Stimulated activated naive CD8-positive, alpha-beta T cell treated with anti-CD3 and anti-CD28 coated beads, Interleukin-15, Interleukin-2, amounts not matched to agents 100 ng/mL and 50 ng/mL, for 24 hours (primary cell): ENCODE measurements around the gene CPA4.
"Not testable (repeated sequence)": the region's sequence is repeated elsewhere in the genome, so short reads cannot be mapped to it uniquely, and the experiment has no call there.

Experiments
- H3K27ac Mint-ChIP-seq: one replicate; pipeline ENCODE4 v1.8.0; 2021; ENCODE audit warnings: mild to moderate bottlenecking, mixed read lengths
- H3K27me3 Mint-ChIP-seq: one replicate; pipeline ENCODE4 v1.8.0; 2021; ENCODE audit warnings: mixed read lengths
- H3K36me3 Mint-ChIP-seq: one replicate; pipeline ENCODE4 v1.8.0; 2021; ENCODE audit warnings: low read depth, mixed read lengths
- H3K4me1 Mint-ChIP-seq: one replicate; pipeline ENCODE4 v1.8.0; 2021; ENCODE audit warnings: low read depth, mixed read lengths
- H3K4me3 Mint-ChIP-seq: one replicate; pipeline ENCODE4 v1.8.0; 2021; ENCODE audit warnings: mild to moderate bottlenecking, mixed read lengths
- H3K9me3 Mint-ChIP-seq: one replicate; pipeline ENCODE4 v1.8.0; 2021; ENCODE audit warnings: mixed read lengths

CPA4 gene, protein sequence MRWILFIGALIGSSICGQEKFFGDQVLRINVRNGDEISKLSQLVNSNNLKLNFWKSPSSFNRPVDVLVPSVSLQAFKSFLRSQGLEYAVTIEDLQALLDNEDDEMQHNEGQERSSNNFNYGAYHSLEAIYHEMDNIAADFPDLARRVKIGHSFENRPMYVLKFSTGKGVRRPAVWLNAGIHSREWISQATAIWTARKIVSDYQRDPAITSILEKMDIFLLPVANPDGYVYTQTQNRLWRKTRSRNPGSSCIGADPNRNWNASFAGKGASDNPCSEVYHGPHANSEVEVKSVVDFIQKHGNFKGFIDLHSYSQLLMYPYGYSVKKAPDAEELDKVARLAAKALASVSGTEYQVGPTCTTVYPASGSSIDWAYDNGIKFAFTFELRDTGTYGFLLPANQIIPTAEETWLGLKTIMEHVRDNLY

DNA sequence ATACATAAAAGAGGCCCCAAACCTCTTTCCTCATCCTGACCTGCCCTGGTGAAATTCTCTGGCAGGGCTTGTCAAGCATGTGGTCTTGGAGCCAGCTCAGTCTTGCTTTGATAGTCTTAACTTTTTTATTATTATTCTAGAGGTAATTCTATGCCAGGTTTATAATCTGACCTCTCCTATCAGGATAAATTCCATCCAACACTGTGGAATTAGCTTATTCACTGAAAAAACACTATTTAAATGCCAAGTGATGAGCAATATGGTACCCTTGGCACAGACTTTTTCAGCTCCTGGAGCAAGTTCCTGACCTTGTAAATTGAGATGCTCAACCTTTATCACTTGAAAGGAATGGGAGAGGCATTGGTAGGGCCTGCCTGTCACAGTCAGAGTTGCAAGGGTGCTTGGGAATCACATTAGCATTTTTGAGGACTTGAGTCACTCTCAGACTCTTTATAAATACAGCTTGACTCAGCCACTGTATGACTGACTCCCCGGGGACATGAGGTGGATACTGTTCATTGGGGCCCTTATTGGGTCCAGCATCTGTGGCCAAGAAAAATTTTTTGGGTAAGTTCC is at the start of gene CPA4:
Gene CPA4, plus strand, starts transcription at position 480 of the 576 bp plus-strand sequence. Its CDS starts 20 bp downstream, at position 500.
- peaks cover 3% of the 10 kb centered on the region for H3K27me3 Mint-ChIP-seq
- H3K4me1 Mint-ChIP-seq = no peaks in the 10 kb centered on the region
- H3K36me3 Mint-ChIP-seq = no peaks in the 10 kb centered on the region
- no peak within 1 kb of the TSS for H3K27ac Mint-ChIP-seq
- H3K9me3 Mint-ChIP-seq = no peaks in the 10 kb centered on the region
- no peak within 1 kb of the TSS for H3K4me3 Mint-ChIP-seq

DNA sequence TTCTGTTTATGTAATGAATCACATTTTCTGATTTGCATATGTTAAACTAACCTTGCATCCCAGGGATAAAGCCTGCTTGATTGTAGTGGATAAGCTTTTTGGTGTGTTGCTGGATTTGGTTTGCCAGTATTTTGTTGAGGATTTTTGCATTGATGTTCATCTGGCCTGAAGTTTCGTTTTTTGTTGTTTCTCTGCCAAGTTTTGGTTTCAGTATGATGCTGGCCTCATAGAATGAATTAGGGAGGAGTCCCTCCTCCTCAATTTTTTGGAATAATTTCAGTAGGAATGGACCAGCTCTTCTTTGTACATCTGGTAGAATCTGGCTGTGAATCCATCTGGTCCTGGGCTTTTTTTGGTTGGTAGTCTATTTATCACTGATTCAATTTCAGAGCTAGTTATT is 49.5 kb upstream of the CPA4 start:
- not testable (repeated sequence) for H3K27me3 Mint-ChIP-seq, H3K4me3 Mint-ChIP-seq, H3K27ac Mint-ChIP-seq, H3K9me3 Mint-ChIP-seq, H3K36me3 Mint-ChIP-seq
- peaks cover 10% of the 10 kb centered on the region for H3K4me1 Mint-ChIP-seq

GRCh38 chr7:130246491-130246890 is 46.5 kb upstream of the CPA4 start:
- not testable (repeated sequence) for H3K27ac Mint-ChIP-seq, H3K36me3 Mint-ChIP-seq, H3K4me3 Mint-ChIP-seq, H3K27me3 Mint-ChIP-seq, H3K9me3 Mint-ChIP-seq
- peaks cover 10% of the 10 kb centered on the region for H3K4me1 Mint-ChIP-seq

GRCh38 chr7:130248842-130249241 is 44.1 kb upstream of the CPA4 start:
- H3K9me3 Mint-ChIP-seq, H3K4me1 Mint-ChIP-seq, H3K4me3 Mint-ChIP-seq, H3K27ac Mint-ChIP-seq, H3K27me3 Mint-ChIP-seq, H3K36me3 Mint-ChIP-seq: not testable (repeated sequence)

DNA sequence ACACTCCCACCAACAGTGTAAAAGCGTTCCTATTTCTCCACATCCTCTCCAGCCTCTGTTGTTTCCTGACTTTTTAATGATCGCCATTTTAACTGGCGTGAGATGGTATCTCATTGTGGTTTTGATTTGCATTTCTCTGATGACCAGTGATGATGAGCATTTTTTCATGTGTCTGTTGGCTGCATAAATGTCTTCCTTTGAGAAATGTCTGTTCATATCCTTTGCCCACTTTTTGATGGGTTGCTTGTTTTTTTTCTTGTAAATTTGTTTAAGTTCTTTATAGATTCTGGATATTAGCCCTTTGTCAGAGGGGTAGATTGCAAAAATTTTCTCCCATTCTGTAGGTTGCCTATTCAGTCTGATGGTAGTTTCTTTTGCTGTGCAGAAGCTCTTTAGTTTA is 43.3 kb upstream of the CPA4 start:
- H3K27me3 Mint-ChIP-seq, H3K4me3 Mint-ChIP-seq, H3K4me1 Mint-ChIP-seq, H3K9me3 Mint-ChIP-seq, H3K36me3 Mint-ChIP-seq, H3K27ac Mint-ChIP-seq: not testable (repeated sequence)

- Mint-ChIP-seq H3K27me3 (peaks cover 12% of the 10 kb centered on the region), H3K36me3 (peaks cover 7% of the 10 kb centered on the region), H3K4me3 (no peak overlapping the region), H3K4me1 (no peaks in the 10 kb centered on the region), H3K27ac (no peak overlapping the region), H3K9me3 (peaks cover 9% of the 10 kb centered on the region)
These were observed 38.4 kb upstream of the CPA4 start for GRCh38 chr7:130254555-130254954.

DNA sequence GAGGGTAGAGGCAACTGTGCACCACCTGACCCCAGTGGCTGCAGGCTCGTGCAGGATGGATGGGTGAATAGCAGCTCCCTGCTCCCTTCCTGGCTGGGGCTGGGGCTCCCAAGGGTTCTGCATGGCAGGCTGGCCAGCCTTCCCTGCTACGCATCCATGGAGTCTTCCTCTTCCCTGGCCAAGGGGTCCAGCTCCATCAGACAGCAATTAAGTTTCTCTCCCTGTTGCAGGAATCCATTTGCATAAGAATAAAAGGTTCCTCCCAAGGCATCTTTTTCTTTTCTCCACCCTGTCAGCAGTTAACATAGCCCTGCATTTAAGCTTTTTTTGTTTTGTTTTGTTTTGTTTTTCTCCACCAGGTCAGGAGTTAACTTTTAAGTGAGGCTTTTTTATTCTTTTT is 36.3 kb upstream of the CPA4 start:
- peaks cover 12% of the 10 kb centered on the region for H3K27me3 Mint-ChIP-seq
- peaks cover 7% of the 10 kb centered on the region for H3K36me3 Mint-ChIP-seq
- H3K27ac Mint-ChIP-seq = no peak overlapping the region
- H3K4me3 Mint-ChIP-seq = no peak overlapping the region
- peaks cover 9% of the 10 kb centered on the region for H3K9me3 Mint-ChIP-seq
- no peaks in the 10 kb centered on the region for H3K4me1 Mint-ChIP-seq

- Mint-ChIP-seq H3K4me1 (no peaks in the 10 kb centered on the region), H3K27me3 (peaks cover 9% of the 10 kb centered on the region), H3K4me3 (no peak overlapping the region), H3K27ac (no peak overlapping the region), H3K36me3 (peaks cover 5% of the 10 kb centered on the region), H3K9me3 (peaks cover 5% of the 10 kb centered on the region)
These were observed 34.4 kb upstream of the CPA4 start for GRCh38 chr7:130258494-130259078.

DNA sequence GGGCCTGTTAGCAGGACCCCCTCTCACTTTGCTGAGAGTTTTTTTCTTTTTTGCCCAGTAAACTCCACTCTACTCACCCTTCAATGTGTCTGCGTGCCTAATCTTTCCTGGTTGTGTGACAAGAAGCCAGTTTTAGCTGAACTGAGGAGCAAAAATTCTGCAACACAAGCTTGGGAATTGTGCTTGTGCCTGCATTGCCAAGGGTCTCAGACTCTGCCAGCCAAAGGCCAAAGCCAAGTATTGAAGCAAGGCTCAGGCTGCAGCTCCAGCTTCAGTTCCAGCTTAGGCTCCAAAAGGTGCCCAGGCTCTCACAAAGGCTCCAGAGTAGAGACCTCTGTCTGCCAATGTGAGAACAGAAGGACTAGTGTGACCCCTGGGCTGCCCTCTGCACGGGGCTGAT is 30.5 kb upstream of the CPA4 start:
- H3K27me3 Mint-ChIP-seq = no peaks in the 10 kb centered on the region
- no peaks in the 10 kb centered on the region for H3K9me3 Mint-ChIP-seq
- no peaks in the 10 kb centered on the region for H3K4me1 Mint-ChIP-seq

GRCh38 chr7:130263130-130263529 is 29.8 kb upstream of the CPA4 start:
- Mint-ChIP-seq H3K4me1 (no peaks in the 10 kb centered on the region), H3K27ac (no peak overlapping the region), H3K4me3 (no peak overlapping the region), H3K9me3 (no peaks in the 10 kb centered on the region), H3K27me3 (no peaks in the 10 kb centered on the region), H3K36me3 (peaks cover 3% of the 10 kb centered on the region)

More for the DNA sequence above, 30.5 kb upstream of the CPA4 start:
- Mint-ChIP-seq H3K4me3 (no peak overlapping the region), H3K27ac (no peak overlapping the region), H3K36me3 (peaks cover 3% of the 10 kb centered on the region)

GRCh38 chr7:130266258-130266960 is 26.6 kb upstream of the CPA4 start, which contains the start of gene CPA2:
CPA2 (plus strand) TSS chr7:130266863; CDS start chr7:130266882, 19 bp downstream.
- Mint-ChIP-seq H3K4me1 (no peaks in the 10 kb centered on the region), H3K27ac (no peak within 1 kb of the TSS), H3K4me3 (no peak within 1 kb of the TSS), H3K27me3 (no peaks in the 10 kb centered on the region), H3K36me3 (no peaks in the 10 kb centered on the region), H3K9me3 (no peaks in the 10 kb centered on the region)

- Mint-ChIP-seq H3K4me3 (no peak overlapping the region), H3K4me1 (no peaks in the 10 kb centered on the region), H3K36me3 (no peaks in the 10 kb centered on the region), H3K27ac (no peak overlapping the region), H3K27me3 (no peaks in the 10 kb centered on the region), H3K9me3 (no peaks in the 10 kb centered on the region)
These were observed 26.0 kb upstream of the CPA4 start for GRCh38 chr7:130266961-130267321.

- no peak overlapping the region for H3K4me3 Mint-ChIP-seq
- no peaks in the 10 kb centered on the region for H3K36me3 Mint-ChIP-seq
- H3K4me1 Mint-ChIP-seq = no peaks in the 10 kb centered on the region
- no peak overlapping the region for H3K27ac Mint-ChIP-seq
- H3K27me3 Mint-ChIP-seq = no peaks in the 10 kb centered on the region
- H3K9me3 Mint-ChIP-seq = no peaks in the 10 kb centered on the region
These were observed 24.3 kb upstream of the CPA4 start for GRCh38 chr7:130268463-130269317.

DNA sequence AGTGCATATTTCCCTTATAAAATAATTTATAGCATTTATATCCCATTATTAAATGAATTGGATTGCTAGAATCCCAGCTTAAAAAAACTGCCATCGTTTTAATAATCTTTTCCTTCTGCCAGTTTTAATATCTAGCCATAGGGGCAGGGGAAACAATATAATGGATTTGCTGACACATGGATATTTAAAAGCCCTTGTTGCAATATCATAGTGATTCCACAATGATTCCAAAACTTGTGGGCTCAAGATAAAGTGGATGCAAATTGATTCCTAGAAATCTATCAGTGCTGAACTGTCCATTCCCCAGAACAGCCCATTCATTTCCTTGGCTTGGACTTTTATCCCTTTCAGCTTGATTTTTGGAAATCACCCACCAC is 23.7 kb upstream of the CPA4 start:
- Mint-ChIP-seq H3K4me1 (peaks cover 4% of the 10 kb centered on the region), H3K9me3 (no peaks in the 10 kb centered on the region), H3K36me3 (no peaks in the 10 kb centered on the region), H3K4me3 (no peak overlapping the region), H3K27me3 (peaks cover 4% of the 10 kb centered on the region), H3K27ac (no peak overlapping the region)
